GM12878 (cell line): Measurements from ENCODE around the gene IARS2. TPM values are rescaled to one million over a fixed set of nuclear protein-coding genes. Genes with fewer than 3 reads are reported as not detected.
"Not testable (repeated sequence)": the region's sequence is repeated elsewhere in the genome, so short reads cannot be mapped to it uniquely, and the experiment has no call there.

Source experiments
- ATAC-seq: fragments of 200-7000 bp; cut with Tn5 transposase; 3 replicates; pipeline ENCODE4 v1.9.1; 2020; ENCODE audit warnings: mild to moderate bottlenecking, moderate library complexity
- BruUV-seq: library from RNA; stranded (reverse); fragments of 400-500 nt; replicated peaks from 2 replicates; lab custom pipeline; 2021; lab: Mats Ljungman, UMichigan
- CTCF ChIA-PET: fragments of 300-600 bp; sonication (Branson Sonifier 250); formaldehyde crosslinking; extraction: SDS; loops from one replicate; lab custom pipeline; 2021; ENCODE audit warnings: inconsistent platforms; lab: Yijun Ruan, JAX
- POLR2A ChIA-PET: fragments of 350-600 bp; formaldehyde crosslinking; extraction: SDS; loops from one replicate; lab custom pipeline; 2021; ENCODE audit warnings: inconsistent platforms; lab: Charles Lee
- RAD21 ChIA-PET: fragments of 300-600 bp; sonication (Branson Sonifier 250); formaldehyde crosslinking; loops from one replicate; lab custom pipeline; 2023; ENCODE audit warnings: antibody characterized with exemption; ENCODE audit not compliant: unreplicated experiment; lab: Charles Lee
- SMC1A ChIA-PET: fragments of 300-600 bp; sonication (Branson Sonifier 250); formaldehyde crosslinking; loops from one replicate; lab custom pipeline; 2023; ENCODE audit not compliant: unreplicated experiment, uncharacterized antibody; lab: Charles Lee
- DNase-seq: peaks from one replicate; pipeline ENCODE4 v3.0.0-alpha.2; 2011; ENCODE audit warnings: low read depth, low spot score
- FAIRE-seq: peaks from 3 replicates; lab custom pipeline; 2011; peaks lifted over from hg19 to GRCh38; lab: Jason Lieb, UNC
- H2AFZ ChIP-seq: 2 replicates; pipeline ENCODE4 v1.6.0; 2011; ENCODE audit warnings: low read depth, low read length, control low read depth; ENCODE audit not compliant: control insufficient read depth
- H3K27ac ChIP-seq: 2 replicates; pipeline ENCODE4 v1.5.1; 2011; ENCODE audit warnings: control low read depth; ENCODE audit not compliant: control insufficient read depth, insufficient read depth
- H3K27me3 ChIP-seq, 2 experiments: replicated peaks in 1 of 2; 2 replicates each; pipeline versions ENCODE4 v1.6.0 to v1.6.1; 2011; ENCODE audit warnings: low read length in 1 of 2; ENCODE audit not compliant: control insufficient read depth in 2 of 2, insufficient read depth in 2 of 2
- H3K36me3 ChIP-seq, 2 experiments: 2 replicates each; pipeline ENCODE4 v1.5.1; 2011; ENCODE audit warnings: low read length in 1 of 2; ENCODE audit not compliant: control insufficient read depth in 2 of 2, insufficient read depth in 2 of 2
- H3K4me1 ChIP-seq: 2 replicates; pipeline ENCODE4 v1.6.1; 2011; ENCODE audit warnings: mild to moderate bottlenecking, low read length, moderate library complexity, mixed read lengths; ENCODE audit not compliant: control insufficient read depth, insufficient read depth
- H3K4me2 ChIP-seq: 2 replicates; pipeline ENCODE4 v1.6.0; 2011; ENCODE audit warnings: control low read depth; ENCODE audit not compliant: control insufficient read depth, insufficient read depth
- H3K4me3 ChIP-seq: fragments of 200-600 bp; sonication (generic); 2 replicates; pipeline ENCODE4 v1.5.1; 2016
- H3K79me2 ChIP-seq: 2 replicates; pipeline ENCODE4 v1.6.0; 2011; ENCODE audit warnings: low read length; ENCODE audit not compliant: control insufficient read depth, insufficient read depth
- H3K9ac ChIP-seq: 2 replicates; pipeline ENCODE4 v1.8.0; 2011; ENCODE audit warnings: low read length, control low read depth, mixed read lengths; ENCODE audit not compliant: control insufficient read depth, insufficient read depth
- H3K9me3 ChIP-seq: replicated peaks from 3 replicates; pipeline ENCODE4 v1.5.1; 2011; ENCODE audit warnings: mild to moderate bottlenecking, low read length; ENCODE audit not compliant: control insufficient read depth, insufficient read depth
- H4K20me1 ChIP-seq: 2 replicates; pipeline ENCODE4 v1.6.0; 2011; ENCODE audit not compliant: control insufficient read depth, insufficient read depth
- ATF7 ChIP-seq: fragments of 450-650 bp; IDR thresholded peaks from 2 replicates; pipeline ENCODE4 v1.6.1; 2016; ENCODE audit warnings: low read depth, mild to moderate bottlenecking
- CHD4 ChIP-seq: fragments of 200-600 bp; sonication (generic); IDR thresholded peaks from 2 replicates; pipeline ENCODE4 v1.6.1; 2016; ENCODE audit warnings: mild to moderate bottlenecking
- HSF1 ChIP-seq: fragments of 150-350 bp; IDR thresholded peaks from 2 replicates; pipeline ENCODE4 v1.6.1; 2014; ENCODE audit warnings: mild to moderate bottlenecking, low read depth, low read length
- MXI1 ChIP-seq: fragments of 150-350 bp; IDR thresholded peaks from 2 replicates; pipeline ENCODE4 v1.6.1; 2011; ENCODE audit warnings: low read depth, mild to moderate bottlenecking, inconsistent platforms, low read length, improper control_type of control experiment
- NR2F1 ChIP-seq: fragments of 450-650 bp; conservative IDR thresholded peaks from 2 replicates; pipeline ENCODE4 v1.6.1; 2017; ENCODE audit warnings: mild to moderate bottlenecking
- RAD21 ChIP-seq: IDR thresholded peaks from 2 replicates; pipeline ENCODE4 v1.6.1; 2011; ENCODE audit warnings: mild to moderate bottlenecking, low read depth, low read length, moderate library complexity; ENCODE audit not compliant: insufficient read depth
- SMC3 ChIP-seq: IDR thresholded peaks from 2 replicates; pipeline ENCODE4 v1.6.1; 2011; ENCODE audit warnings: low read length, improper control_type of control experiment, borderline replicate concordance
- SUPT20H ChIP-seq: IDR thresholded peaks from 2 replicates; pipeline ENCODE4 v1.6.1; 2011; ENCODE audit warnings: low read depth, mild to moderate bottlenecking, low read length, moderate library complexity, borderline replicate concordance; ENCODE audit not compliant: control insufficient read depth
- ZBTB11 ChIP-seq: fragments of 450-650 bp; formaldehyde crosslinking; IDR thresholded peaks from 2 replicates; pipeline ENCODE4 v1.5.0; 2022; ENCODE audit warnings: mild to moderate bottlenecking, missing genetic modification characterization
- ZNF207 ChIP-seq: fragments of 450-650 bp; IDR thresholded peaks from 2 replicates; pipeline ENCODE4 v1.6.1; 2014; ENCODE audit warnings: antibody characterized with exemption, mild to moderate bottlenecking, borderline replicate concordance
- WGBS: methylation state at CpG from one replicate; pipeline ENCODE4 v1.1.6; 2016; ENCODE audit warnings: low lambda C conversion rate; ENCODE audit not compliant: insufficient replicate concordance, insufficient coverage; ENCODE audit errors: missing lambda C conversion rate; 5-methylcytosine and 5-hydroxymethylcytosine counted together
- in situ Hi-C: fragments of 300-500 bp; cut with MboI; formaldehyde crosslinking; loops from 9 replicates; pipeline ENCODE4 v1.14.3; 2018; ENCODE audit warnings: mixed read lengths
- intact Hi-C: fragments of 100-400 bp; cut with micrococcal nuclease; formaldehyde crosslinking; loops from one replicate; pipeline ENCODE4 v1.14.2; 2022; ENCODE audit not compliant: unreplicated experiment
- polyA plus RNA-seq, 11 experiments: library from polyadenylated mRNA; depleted of rRNA in 4 of 11; unstranded in 6 of 11; stranded (reverse) in 5 of 11; fragments of >200 nt; fragmentation: Nextera tagmentation in 4 of 11; fragmentation: Illumina TruSeq in 1 of 11; extraction: Ambion mirVana in 4 of 11; extraction: Trizol in 1 of 11; gene quantifications; 1 replicate in 1 of 11; 2 replicates in 10 of 11; pipeline versions ENCODE4 v1.2.1 to v1.2.3, GENCODE V29; 2011 to 2016; ENCODE audit warnings: inconsistent platforms in 2 of 11, missing spikeins in 2 of 11, low read depth in 1 of 11
- total RNA-seq, 4 experiments: library from RNA; depleted of rRNA in 3 of 4; stranded (reverse); fragments of >200 nt in 3 of 4; fragmentation: Illumina TruSeq in 1 of 4; extraction: Trizol in 1 of 4; gene quantifications; 2 replicates each; pipeline versions ENCODE4 v1.2.1 to v1.2.3, GENCODE V29; 2013 to 2021

IARS2 gene
- total and polyA plus RNA-seq, 10 of the 15 experiments (the other 5 are each of a cell fraction or from before 2014, with no cell fraction given): 23.7 to 100 (median 66.8) TPM

- in situ Hi-C loops, SMC1A ChIA-PET, RAD21 ChIA-PET, H2AFZ ChIP-seq, FAIRE-seq, H3K79me2 ChIP-seq, H3K4me3 ChIP-seq, H3K9ac ChIP-seq, DNase-seq, ATAC-seq, H3K9me3 ChIP-seq, H3K4me2 ChIP-seq, POLR2A ChIA-PET, H3K27ac ChIP-seq, BruUV-seq, H3K27me3 ChIP-seq, H3K4me1 ChIP-seq, H4K20me1 ChIP-seq: not testable (repeated sequence)
- WGBS: 97% methylated on average over 4 of the region's 4 CpGs
- CTCF ChIA-PET: interaction anchor here (1.1 kb wide), 1 partner anchor 57 kb away, joined by 3 read pairs; no protein-coding TSS in a partner anchor
- intact Hi-C loops: loop anchor here (10.0 kb wide), 1 partner anchor 335 kb away; no protein-coding TSS in a partner anchor
- peaks cover 3 to 16% of the 10 kb centered on the region in 2 experiments; a peak in 3 of 4 replicates for H3K36me3 ChIP-seq
Measured at GRCh38 chr1:220169887-220170286, 76.0 kb downstream of the IARS2 start.

- no peaks in the 10 kb centered on the region for H4K20me1 ChIP-seq
- intact Hi-C loops (loop anchor here (10.0 kb wide), 1 partner anchor 336 kb away; no protein-coding TSS in a partner anchor), in situ Hi-C loops (no loop called here)
- ChIA-PET CTCF (interaction anchor here (1.1 kb wide), 1 partner anchor 18 kb away, joined by 3 read pairs; no protein-coding TSS in a partner anchor), SMC1A (no interaction called here), RAD21 (no interaction called here), POLR2A (no interaction called here)
- no peak overlapping the region for H2AFZ ChIP-seq
- no peak for FAIRE-seq
- no peak overlapping the region for H3K4me3 ChIP-seq
- peaks cover 3 to 16% of the 10 kb centered on the region in 2 experiments; a peak in 3 of 4 replicates for H3K36me3 ChIP-seq
- WGBS: 55% methylated on average over 1 of the region's 1 CpG
- H3K9me3 ChIP-seq: no peaks in the 10 kb centered on the region
- H3K4me1 ChIP-seq: no peaks in the 10 kb centered on the region
- H3K79me2 ChIP-seq: no peaks in the 10 kb centered on the region
- H3K27me3 ChIP-seq: no peaks in the 10 kb centered on the region
- no peak for DNase-seq
- no TSS peak for BruUV-seq
- no peak for ATAC-seq
- H3K4me2 ChIP-seq: no peak overlapping the region
- H3K9ac ChIP-seq: no peak overlapping the region
- H3K27ac ChIP-seq: no peak overlapping the region
- TF ChIP-seq MXI1: no peak
- TF ChIP-seq HSF1: no peak
- TF ChIP-seq ZNF207: no peak
- TF ChIP-seq SUPT20H: no peak
- no peak for TF ChIP-seq ATF7
- TF ChIP-seq NR2F1: no peak
- no peak for TF ChIP-seq SMC3
- TF ChIP-seq RAD21: no peak
- no peak for TF ChIP-seq CHD4
- TF ChIP-seq ZBTB11 (CRISPR knock-in tag): no peak
Measured at GRCh38 chr1:220170836-220171526, 77.0 kb downstream of the IARS2 start.
